Right lobe of liver (tissue), 6 donors: ENCODE results near the gene TSEN2. TPM values are rescaled to one million over a fixed set of nuclear protein-coding genes. Genes with fewer than 3 reads are reported as not detected.
A peak's percentile ranks its signal among the peaks of the same experiment; 100 is the strongest.
"Not testable (repeated sequence)": the region's sequence is repeated elsewhere in the genome, so short reads cannot be mapped to it uniquely, and the experiment has no call there.

Experiments
- ATAC-seq, 4 donors: fragments of 200-7000 bp; cut with Tn5 transposase; one replicate each; pipeline ENCODE4 v1.9.1; 2020; ENCODE audit warnings: mild to moderate bottlenecking in 4 of 4, moderate library complexity in 4 of 4
- DNase-seq, 3 donors: peaks; one replicate each; pipeline ENCODE4 v3.0.0-alpha.2; 2020
- H3K27ac ChIP-seq, 3 donors: fragments of 200-600 bp; one replicate each; pipeline ENCODE4 v1.8.0; 2022
- H3K27me3 ChIP-seq, 2 donors: fragments of 200-600 bp; one replicate each; pipeline ENCODE4 v1.8.0; 2022
- H3K36me3 ChIP-seq, 4 donors: fragments of 200-600 bp; sonication (generic) in 1 of 4; one replicate each; pipeline versions ENCODE4 v1.5.1 to v1.8.0; 2017 to 2022; ENCODE audit warnings: control low read depth in 1 of 4
- H3K4me1 ChIP-seq, 4 donors: fragments of 200-600 bp; sonication (generic) in 1 of 4; one replicate each; pipeline versions ENCODE4 v1.5.1 to v1.8.0; 2017 to 2022; ENCODE audit warnings: control low read depth in 1 of 4
- H3K4me3 ChIP-seq, 3 donors: fragments of 200-600 bp; one replicate each; pipeline ENCODE4 v1.8.0; 2022
- H3K9me3 ChIP-seq, 4 donors: fragments of 200-600 bp; sonication (generic) in 1 of 4; one replicate each; pipeline versions ENCODE4 v1.5.1 to v1.8.0; 2017 to 2022; ENCODE audit warnings: control low read depth in 1 of 4
- CTCF ChIP-seq, 4 donors: fragments of 200-600 bp in 3 of 4; fragments of 450-650 bp in 1 of 4; IDR thresholded peaks; one replicate each; pipeline versions ENCODE4 v1.5.1 to v1.8.0; 2016 to 2022; ENCODE audit warnings: antibody characterized with exemption in 4 of 4, mild to moderate bottlenecking in 2 of 4
- POLR2A ChIP-seq: fragments of 450-650 bp; IDR thresholded peaks from one replicate; pipeline ENCODE4 v1.6.1; 2017; ENCODE audit warnings: antibody characterized with exemption, mild to moderate bottlenecking
- WGBS: methylation state at CpG from one replicate; pipeline ENCODE4 v1.1.6; 2018; ENCODE audit warnings: low coverage, low lambda C conversion rate; ENCODE audit not compliant: insufficient coverage; ENCODE audit errors: missing lambda C conversion rate; 5-methylcytosine and 5-hydroxymethylcytosine counted together
- intact Hi-C, 2 donors: fragments of 100-400 bp; cut with DNase I; formaldehyde crosslinking; loops; one replicate each; pipeline versions ENCODE4 v1.11.2 to v1.14.1; 2022
- total RNA-seq, 6 experiments: library from RNA; depleted of rRNA in 2 of 6; stranded (reverse); fragments of >200 nt in 2 of 6; fragmentation: NEBNext Ultra II Directional in 3 of 6; extraction: Animal tissue kit (Norgen Biotek cat#: 25700) in 3 of 6; gene quantifications; one replicate each; pipeline versions ENCODE4 v1.1.0 to v1.2.4, GENCODE V29; 2016 to 2023
- donor health status: DM: no; HTN: yes; CAD: no.
- donor health status: DM: no; HTN: no; CAD: no.
- donor health status: DM: no; HTN: no; CAD: no.
- donor health status: DM: no; HTN: yes; CAD: no.
- donor health status: DM: no; HTN: yes; CAD: no.

The TSEN2 gene
- total RNA-seq, 6 experiments from 2014 or later, result 4.7 to 9.2 (median 6.4) TPM

GRCh38 chr3:12447075-12447474, 37.2 kb upstream of the TSEN2 start:
- ATAC-seq (no peak), DNase-seq (no peak)
- intact Hi-C loops, result no loop called here
- TF ChIP-seq POLR2A (no peak), CTCF (IDR thresholded peaks at IDR 0.05) (no peak)
- Histone ChIP-seq H3K4me3 (no peak overlapping the region), H3K9me3 (no peaks in the 10 kb centered on the region), H3K4me1 (no peaks in the 10 kb centered on the region), H3K27me3 (no peaks in the 10 kb centered on the region), H3K27ac (no peak overlapping the region), H3K36me3 (no peaks in the 10 kb centered on the region)
- 100% methylated on average over 4 of the region's 4 CpGs for WGBS

- DNase-seq, intact Hi-C loops, H3K4me3 ChIP-seq, ATAC-seq, H3K27me3 ChIP-seq, H3K36me3 ChIP-seq, H3K4me1 ChIP-seq, H3K9me3 ChIP-seq, H3K27ac ChIP-seq: not testable (repeated sequence)
- 70% methylated on average over 2 of the region's 4 CpGs for WGBS
Measured at GRCh38 chr3:12448404-12449202, 35.7 kb upstream of the TSEN2 start.

- 59% methylated on average over 5 of the region's 8 CpGs for WGBS
- ATAC-seq (no peak), DNase-seq (no peak)
- TF ChIP-seq POLR2A (no peak), CTCF (IDR thresholded peaks at IDR 0.05) (no peak)
- no peaks in the 10 kb centered on the region for H3K27me3 ChIP-seq
- H3K4me3 ChIP-seq, result no peak overlapping the region
- no peaks in the 10 kb centered on the region for H3K36me3 ChIP-seq
- no peaks in the 10 kb centered on the region for H3K4me1 ChIP-seq
- intact Hi-C loops, result no loop called here
- no peak overlapping the region for H3K27ac ChIP-seq
- H3K9me3 ChIP-seq, result no peaks in the 10 kb centered on the region
Measured at GRCh38 chr3:12449889-12450682, 34.2 kb upstream of the TSEN2 start.

- Histone ChIP-seq H3K4me3 (no peak overlapping the region), H3K9me3 (no peaks in the 10 kb centered on the region), H3K27ac (no peak overlapping the region), H3K4me1 (no peaks in the 10 kb centered on the region), H3K27me3 (no peaks in the 10 kb centered on the region), H3K36me3 (no peaks in the 10 kb centered on the region)
- intact Hi-C loops, result no loop called here
- no peak for ATAC-seq
- TF ChIP-seq CTCF (IDR thresholded peaks at IDR 0.05) (no peak), POLR2A (no peak)
- no peak for DNase-seq
- 85% methylated on average over 4 of the region's 5 CpGs for WGBS
Measured at GRCh38 chr3:12451481-12451880, 32.8 kb upstream of the TSEN2 start.

- Histone ChIP-seq H3K27me3 (no peaks in the 10 kb centered on the region), H3K4me3 (no peak overlapping the region), H3K36me3 (no peaks in the 10 kb centered on the region), H3K27ac (no peak overlapping the region), H3K4me1 (no peaks in the 10 kb centered on the region), H3K9me3 (no peaks in the 10 kb centered on the region)
- WGBS, result 100% methylated on average over 1 of the region's 1 CpG
- intact Hi-C loops, result no loop called here
- no peak for ATAC-seq
- peak in 1 of 3 donors; percentile 10 for DNase-seq
- TF ChIP-seq POLR2A, result no peak
- no peak for TF ChIP-seq CTCF (IDR thresholded peaks at IDR 0.05)
Measured at GRCh38 chr3:12451960-12452359, 32.3 kb upstream of the TSEN2 start.
